Brain pericyte (primary cell): ENCODE results near the gene RNF222.
"Not testable (repeated sequence)": the region's sequence is repeated elsewhere in the genome, so short reads cannot be mapped to it uniquely, and the experiment has no call there.

Source experiments
- DNase-seq: peaks from one replicate; pipeline ENCODE4 v3.0.0-alpha.2; 2012; ENCODE audit warnings: low read depth, low spot score

The RNF222 gene

GRCh38 chr17:8412089-8412488 lies 14.5 kb upstream of the RNF222 start:
- DNase-seq = no peak

- no peak for DNase-seq
These were observed 13.2 kb upstream of the RNF222 start for GRCh38 chr17:8410883-8411238.

- DNase-seq = peak; percentile 70
These were observed 12.6 kb upstream of the RNF222 start for GRCh38 chr17:8409966-8410882.

GRCh38 chr17:8408371-8408770 lies 10.7 kb upstream of the RNF222 start:
- DNase-seq = no peak

- no peak for DNase-seq
These were observed 8.5 kb upstream of the RNF222 start for GRCh38 chr17:8406174-8406573.

GRCh38 chr17:8405499-8406016 lies 7.9 kb upstream of the RNF222 start:
- DNase-seq = no peak

GRCh38 chr17:8402921-8403536 lies 5.4 kb upstream of the RNF222 start:
- no peak for DNase-seq

- DNase-seq = no peak
These were observed 3.5 kb upstream of the RNF222 start for GRCh38 chr17:8401107-8401506.

GRCh38 chr17:8398980-8399379 lies 1.4 kb upstream of the RNF222 start:
- DNase-seq = no peak

GRCh38 chr17:8394497-8394896 lies 3.1 kb downstream of the RNF222 start:
- DNase-seq = not testable (repeated sequence)

- DNase-seq = no peak
These were observed 4.0 kb downstream of the RNF222 start for GRCh38 chr17:8393470-8394231.

- no peak for DNase-seq
These were observed 4.8 kb downstream of the RNF222 start for GRCh38 chr17:8392674-8393469.

- no peak for DNase-seq
These were observed 5.4 kb downstream of the RNF222 start for GRCh38 chr17:8392274-8392673.

GRCh38 chr17:8391711-8392110 lies 5.9 kb downstream of the RNF222 start:
- DNase-seq = no peak

GRCh38 chr17:8387914-8388651 lies 9.5 kb downstream of the RNF222 start:
- DNase-seq = no peak

- DNase-seq = no peak
These were observed 10.8 kb downstream of the RNF222 start for GRCh38 chr17:8386841-8387240.

GRCh38 chr17:8384801-8385378 lies 12.7 kb downstream of the RNF222 start:
- DNase-seq = no peak

- peak; percentile 92 for DNase-seq
These were observed 14.3 kb downstream of the RNF222 start, which contains the start of gene RPL26 for GRCh38 chr17:8383143-8383822. RPL26 (minus strand) TSS chr17:8383193; CDS start chr17:8382310, 883 bp downstream.

GRCh38 chr17:8382880-8383142 lies 14.8 kb downstream of the RNF222 start:
- no peak for DNase-seq
